Superior temporal gyrus (tissue), 1 donor: ENCODE measurements around the gene SPACDR.
"Not testable (repeated sequence)": the region's sequence is repeated elsewhere in the genome, so short reads cannot be mapped to it uniquely, and the experiment has no call there.

ENCODE experiments used
- DNase-seq: peaks from one replicate; pipeline ENCODE4 v3.0.0-alpha.2; 2016; ENCODE audit errors: extremely low spot score

SPACDR gene

DNA sequence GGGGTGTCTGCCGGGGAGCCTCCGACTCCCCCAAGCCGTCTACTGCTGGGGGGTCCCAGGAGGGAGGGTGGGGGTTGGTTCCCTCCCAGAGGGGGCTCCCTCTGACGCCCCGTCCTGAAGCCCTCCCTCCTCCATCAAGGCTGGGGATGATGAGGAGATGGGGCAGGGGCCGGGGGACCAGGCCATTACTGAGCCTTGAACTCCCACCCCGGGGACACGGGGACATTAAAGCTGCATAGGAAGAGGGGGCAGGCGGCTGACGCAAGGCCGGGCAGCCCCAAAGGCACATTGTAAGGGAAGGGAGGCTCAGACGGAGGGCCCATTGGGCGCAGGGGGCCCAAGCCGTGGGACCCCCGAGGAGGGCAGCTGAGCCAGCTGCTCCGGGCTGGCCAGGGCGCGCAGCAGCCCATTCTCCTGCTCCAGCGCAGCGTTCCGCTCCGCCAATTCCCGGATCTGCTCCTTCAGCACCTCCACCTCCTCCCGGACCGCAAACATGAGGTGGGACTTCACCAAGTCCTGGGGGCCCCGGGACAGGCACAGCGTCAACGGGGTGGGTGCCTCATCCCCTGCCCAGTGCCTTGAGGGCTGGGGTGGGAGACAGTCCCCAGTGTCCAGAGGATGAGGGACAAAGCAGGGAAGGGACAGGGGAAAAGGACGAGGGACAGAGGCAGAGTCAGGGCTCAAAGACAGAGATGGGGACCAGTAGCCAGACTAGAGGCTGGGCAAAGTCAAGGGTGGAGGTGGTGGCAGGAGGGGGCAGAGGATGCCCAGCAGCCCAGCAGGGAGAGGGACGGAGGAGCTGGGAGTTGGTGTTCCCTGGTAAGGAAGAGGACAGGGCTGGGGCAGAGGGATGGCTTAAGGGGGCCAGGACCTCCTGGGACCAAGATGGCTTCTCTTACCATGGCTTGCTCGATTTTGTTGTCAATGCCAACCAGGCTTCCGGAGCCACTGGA is 2.9 kb upstream of the SPACDR start:
- peak; percentile 14 for DNase-seq

DNA sequence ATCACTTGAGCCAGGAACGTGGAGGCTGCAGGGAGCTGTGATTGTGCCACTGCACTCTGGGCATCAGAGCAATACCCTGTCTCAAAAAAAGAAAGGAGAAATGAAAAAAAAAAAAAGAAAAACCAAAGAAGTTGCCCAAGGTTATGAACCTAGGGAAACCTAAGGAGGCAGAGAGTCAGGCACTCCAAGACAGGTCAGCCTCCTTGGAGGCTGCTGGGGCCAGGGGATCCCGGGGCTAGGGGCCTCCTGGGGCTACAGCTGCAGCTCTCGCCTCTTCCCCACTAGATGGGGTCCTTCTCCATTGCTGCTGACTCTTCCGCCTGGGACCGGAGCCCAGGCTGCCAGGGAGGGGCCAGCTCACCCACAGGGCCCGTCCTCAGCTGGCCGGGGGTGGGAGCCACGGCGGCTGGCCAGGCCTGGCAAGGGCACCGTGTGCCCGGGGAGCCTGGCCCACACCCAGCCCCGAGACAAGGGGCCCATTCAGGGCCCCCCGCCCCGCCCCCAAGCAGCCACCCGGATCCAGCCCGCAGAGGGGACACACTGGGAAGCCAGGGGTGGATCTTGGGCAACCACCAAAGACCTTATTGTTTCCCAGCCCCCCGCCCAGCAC is 1.7 kb upstream of the SPACDR start:
- peak; percentile 94 for DNase-seq

GRCh38 chr7:100465299-100465698 is 1.2 kb upstream of the SPACDR start:
- no peak for DNase-seq

GRCh38 chr7:100464791-100465190 is 731 bp upstream of the SPACDR start:
- no peak for DNase-seq

- DNase-seq: no peak
Observed at GRCh38 chr7:100457033-100457432, 7.0 kb downstream of the SPACDR start.

GRCh38 chr7:100456562-100456961 is 7.5 kb downstream of the SPACDR start:
- no peak for DNase-seq

DNA sequence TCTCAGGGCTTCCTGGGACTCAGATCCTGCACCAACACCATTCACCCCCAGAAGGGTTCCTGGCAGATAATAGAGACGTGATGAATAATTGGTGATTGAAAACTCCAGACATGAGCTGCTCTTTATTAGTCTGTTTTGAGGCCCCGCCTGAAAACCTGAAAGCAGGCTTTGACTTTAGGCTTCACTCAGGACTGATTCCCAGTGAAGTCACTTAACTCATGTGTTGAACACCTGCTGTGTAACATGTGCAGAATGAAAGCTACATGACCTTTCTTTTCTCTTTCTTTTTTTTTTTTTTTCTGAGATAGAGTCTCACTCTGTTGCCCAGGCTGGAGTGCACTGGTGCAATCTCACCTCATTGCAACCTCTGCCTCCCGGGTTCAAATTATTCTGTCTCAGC is 8.9 kb downstream of the SPACDR start:
- no peak for DNase-seq

DNA sequence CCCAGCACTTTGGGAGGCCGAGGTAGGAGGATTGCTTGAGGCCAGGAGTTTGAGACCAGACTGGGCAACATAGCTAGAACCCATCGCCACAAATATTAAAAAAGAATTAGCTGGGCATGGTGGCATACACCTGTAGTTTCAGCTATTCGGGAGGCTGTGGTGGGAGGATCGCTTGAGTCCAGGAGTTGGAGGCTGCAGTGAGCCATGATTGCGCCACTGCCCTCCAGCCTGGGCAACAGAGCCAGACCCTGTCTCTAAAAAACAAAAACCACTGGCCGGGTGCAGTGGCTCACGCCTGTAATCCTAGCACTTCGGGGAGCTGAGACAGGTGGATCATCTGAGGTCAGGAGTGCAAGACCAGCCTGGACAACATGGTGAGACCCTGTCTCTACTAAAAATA is 10.2 kb downstream of the SPACDR start:
- not testable (repeated sequence) for DNase-seq

GRCh38 chr7:100452513-100452912 is 11.5 kb downstream of the SPACDR start:
- no peak for DNase-seq

GRCh38 chr7:100449190-100449795 is 14.8 kb downstream of the SPACDR start:
- no peak for DNase-seq

DNA sequence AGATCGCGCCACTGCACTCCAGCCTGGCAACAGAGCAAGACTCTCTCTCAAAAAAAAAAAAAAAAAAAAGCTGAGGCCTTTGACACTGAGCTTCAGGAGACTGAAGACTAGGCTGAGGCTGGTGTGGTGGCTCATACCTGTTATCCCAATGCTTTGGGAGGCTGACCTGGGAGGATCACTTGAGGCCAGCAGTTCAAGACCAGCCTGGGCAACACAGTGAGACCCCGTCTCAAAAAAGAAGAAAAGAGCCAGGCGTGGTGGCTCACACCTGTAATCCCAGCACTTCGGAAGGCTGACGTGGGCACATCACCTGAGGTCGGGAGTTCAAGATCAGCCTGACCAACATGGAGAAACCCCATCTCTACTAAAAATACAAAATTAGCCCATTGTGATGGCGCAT is 16.7 kb downstream of the SPACDR start:
- not testable (repeated sequence) for DNase-seq

DNA sequence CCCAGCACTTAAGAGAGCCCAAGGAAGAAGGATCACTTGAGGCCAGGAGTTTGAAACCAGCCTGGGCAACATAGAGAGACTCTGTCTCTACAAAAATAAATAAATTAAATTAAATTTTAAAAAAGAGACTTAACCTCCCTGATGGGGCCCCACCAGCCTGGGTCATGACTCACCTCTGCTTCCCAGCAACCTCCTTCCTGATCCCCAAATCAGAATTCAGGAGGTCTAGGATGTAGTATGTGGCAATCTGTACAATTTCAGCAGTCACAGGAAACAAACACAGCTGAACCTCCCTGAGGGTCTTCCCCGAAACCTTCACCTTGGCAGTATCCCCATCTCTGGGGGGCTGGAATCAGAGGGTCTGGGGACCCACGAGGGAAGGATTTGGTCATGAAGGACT is 18.0 kb downstream of the SPACDR start:
- no peak for DNase-seq

DNA sequence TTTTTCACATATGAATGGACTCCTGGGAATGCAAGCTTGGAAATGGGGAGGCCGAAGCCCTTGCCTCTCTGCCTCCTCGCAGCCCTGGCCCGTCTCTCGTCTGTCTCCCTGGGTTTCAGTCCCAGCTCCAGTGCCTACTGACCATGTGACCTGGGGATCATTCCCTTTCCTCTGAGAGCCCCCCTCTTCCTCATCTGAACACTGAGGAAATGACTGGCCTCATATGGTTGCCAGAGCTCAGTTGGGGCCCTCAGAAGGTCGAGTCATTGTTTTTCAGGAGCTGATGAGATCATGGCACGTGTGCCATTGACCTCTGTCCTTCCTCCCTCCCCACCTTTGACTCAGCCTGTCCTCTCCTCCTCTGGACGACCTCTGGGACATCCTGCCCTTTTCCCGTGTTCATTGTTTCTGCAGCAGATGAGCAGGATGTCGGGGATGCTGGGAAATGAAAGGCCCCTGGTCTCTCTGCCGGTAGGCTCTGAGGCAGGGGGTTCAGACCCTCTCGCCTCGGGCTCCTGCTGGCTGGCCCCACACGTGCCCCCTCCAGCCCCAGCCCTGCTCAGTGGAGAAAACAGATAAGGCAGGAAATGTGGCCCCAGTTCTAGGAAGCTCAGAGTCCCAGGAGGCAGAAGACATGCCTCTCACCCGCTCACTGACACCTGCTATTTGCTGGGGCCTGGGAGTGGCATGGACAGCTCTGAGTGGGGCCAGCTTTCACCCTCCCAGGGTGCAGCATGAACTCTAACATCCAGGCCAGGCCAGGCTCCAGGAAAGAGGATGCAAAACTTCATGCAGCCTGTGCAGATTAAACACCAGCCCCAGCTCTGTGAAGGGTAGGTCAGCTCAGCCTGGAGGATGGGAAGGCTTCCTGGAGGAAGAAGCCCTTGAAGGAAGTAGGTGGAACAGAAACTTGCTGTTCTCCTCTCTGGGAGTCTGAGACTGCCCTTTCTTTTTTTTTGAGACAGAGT is 19.5 kb downstream of the SPACDR start:
- no peak for DNase-seq

GRCh38 chr7:100443096-100443840 is 20.8 kb downstream of the SPACDR start:
- no peak for DNase-seq

DNA sequence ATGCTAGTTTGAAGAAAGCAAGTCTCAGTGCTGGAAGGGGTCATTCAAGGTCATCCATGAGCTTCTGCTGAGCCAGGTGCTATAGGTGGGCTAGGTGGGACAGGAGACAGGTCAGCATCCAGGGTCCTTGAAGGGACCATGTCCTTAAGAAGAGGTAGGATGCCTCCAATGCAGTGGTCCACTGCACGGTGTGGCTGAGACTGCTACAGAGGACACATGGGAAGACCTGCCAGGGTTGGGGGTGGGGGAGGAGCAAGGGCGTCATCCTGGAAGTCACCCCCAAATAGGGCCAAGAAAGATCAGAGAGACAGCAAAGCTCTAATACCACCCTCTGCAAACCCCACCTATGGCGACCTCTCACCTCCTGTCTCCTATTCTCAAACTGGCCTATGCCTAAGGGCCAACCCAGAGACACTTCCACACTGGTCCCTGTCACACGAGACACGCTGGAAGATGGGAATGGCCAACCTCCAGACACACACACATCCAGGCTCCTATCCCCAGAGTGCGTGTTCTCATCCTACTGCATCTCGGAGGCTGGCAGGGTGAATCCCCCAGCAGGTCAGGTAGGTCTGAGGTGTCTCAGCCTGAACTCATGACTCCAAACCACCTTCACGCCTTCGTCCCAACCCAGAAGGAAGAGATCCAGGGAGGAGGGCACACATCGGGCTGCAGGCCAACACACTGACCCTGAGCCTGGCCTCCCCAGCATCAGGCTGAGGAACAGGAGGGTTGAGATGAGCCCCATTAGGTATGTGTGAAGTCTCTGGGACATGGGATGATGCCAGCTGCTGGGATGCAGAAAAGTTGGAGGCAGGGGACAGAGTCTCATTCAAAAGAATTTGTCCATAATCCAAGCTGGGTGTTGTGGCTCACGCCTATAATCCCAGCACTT is 22.2 kb downstream of the SPACDR start:
- no peak for DNase-seq

GRCh38 chr7:100439244-100439643 is 24.8 kb downstream of the SPACDR start:
- DNase-seq: not testable (repeated sequence)

GRCh38 chr7:100438731-100439130 is 25.3 kb downstream of the SPACDR start:
- not testable (repeated sequence) for DNase-seq

GRCh38 chr7:100438172-100438571 is 25.9 kb downstream of the SPACDR start:
- DNase-seq: no peak
